ENCODE measurements around the gene SENP3.

GRCh38 chr17:7593296-7593695, 31.6 kb downstream of the SENP3 start:
- no peak for TF ChIP-seq POLR2A (IDR thresholded peaks at IDR 0.05)
- TF ChIP-seq CTCF (IDR thresholded peaks at IDR 0.05) = no peak

Data from adrenal gland (tissue), 5 donors.